NCI-H146 (cell line): Measurements from ENCODE around the gene G2E3.
"Not testable (repeated sequence)": the region's sequence is repeated elsewhere in the genome, so short reads cannot be mapped to it uniquely, and the experiment has no call there.

Experiments
- DNase-seq: peaks from one replicate; lab custom pipeline; 2025; lab: John Stamatoyannopoulos, UW

The G2E3 gene

GRCh38 chr14:30604696-30605095 is 45.7 kb downstream of the G2E3 start:
- DNase-seq, result not testable (repeated sequence)

- no peak for DNase-seq
These were observed 48.3 kb downstream of the G2E3 start for GRCh38 chr14:30607156-30607780.

GRCh38 chr14:30608533-30609006 is 49.6 kb downstream of the G2E3 start:
- no peak for DNase-seq

GRCh38 chr14:30610787-30611343 is 51.9 kb downstream of the G2E3 start:
- peak; percentile 12 for DNase-seq

- no peak for DNase-seq
These were observed 55.2 kb downstream of the G2E3 start for GRCh38 chr14:30614155-30614554.

GRCh38 chr14:30620178-30620577 is 61.2 kb downstream of the G2E3 start:
- no peak for DNase-seq

GRCh38 chr14:30621354-30621939 is 62.5 kb downstream of the G2E3 start:
- no peak for DNase-seq

- DNase-seq, result peak; percentile 89
These were observed 63.2 kb downstream of the G2E3 start, which contains the start of gene SCFD1 for GRCh38 chr14:30621940-30622830. TSS of gene SCFD1 (plus strand) at chr14:30622319. CDS start at chr14:30622339, 20 bp downstream.

GRCh38 chr14:30623412-30624131 is 64.6 kb downstream of the G2E3 start:
- no peak for DNase-seq

GRCh38 chr14:30624132-30624423 is 65.1 kb downstream of the G2E3 start:
- no peak for DNase-seq

GRCh38 chr14:30625533-30625932 is 66.6 kb downstream of the G2E3 start:
- DNase-seq, result no peak

GRCh38 chr14:30629432-30629831 is 70.5 kb downstream of the G2E3 start:
- not testable (repeated sequence) for DNase-seq

GRCh38 chr14:30630248-30630647 is 71.3 kb downstream of the G2E3 start:
- no peak for DNase-seq

- no peak for DNase-seq
These were observed 73.8 kb downstream of the G2E3 start for GRCh38 chr14:30632730-30633129.

GRCh38 chr14:30638926-30639325 is 80.0 kb downstream of the G2E3 start:
- no peak for DNase-seq

GRCh38 chr14:30641207-30641606 is 82.2 kb downstream of the G2E3 start:
- no peak for DNase-seq

- DNase-seq, result not testable (repeated sequence)
These were observed 85.5 kb downstream of the G2E3 start for GRCh38 chr14:30644462-30644861.

GRCh38 chr14:30645600-30645999 is 86.6 kb downstream of the G2E3 start:
- DNase-seq, result no peak

GRCh38 chr14:30648471-30648870 is 89.5 kb downstream of the G2E3 start:
- DNase-seq, result no peak

GRCh38 chr14:30651937-30652336 is 93.0 kb downstream of the G2E3 start:
- DNase-seq, result no peak

GRCh38 chr14:30655124-30655523 is 96.2 kb downstream of the G2E3 start:
- DNase-seq, result no peak

- DNase-seq, result no peak
These were observed 96.7 kb downstream of the G2E3 start for GRCh38 chr14:30655658-30656057.
